GM21825 (cell line): ENCODE data around the gene LBHD1.
"Not testable (repeated sequence)": the region's sequence is repeated elsewhere in the genome, so short reads cannot be mapped to it uniquely, and the experiment has no call there.

ENCODE experiments used
- ATAC-seq: cut with Tn5 transposase; IDR thresholded peaks from one replicate; pipeline ENCODE4 v1.9.1; 2021; ENCODE audit warnings: mild to moderate bottlenecking, moderate library complexity; ENCODE audit not compliant: unreplicated experiment

Gene LBHD1

GRCh38 chr11:62665075-62665598, 6.9 kb downstream of the LBHD1 start, which contains the start of the genes C11orf98 and CSKMT:
Gene C11orf98, minus strand, starts transcription at chr11:62665210. Its CDS starts 41 bp downstream, at chr11:62665169.
Gene CSKMT, plus strand, starts transcription at chr11:62665312. Its CDS starts 568 bp downstream, at chr11:62665880.
- peak; percentile 78 for ATAC-seq

- ATAC-seq = peak; percentile 20
These were observed 7.5 kb downstream of the LBHD1 start for GRCh38 chr11:62664405-62665074.

- no peak for ATAC-seq
These were observed 15.2 kb downstream of the LBHD1 start for GRCh38 chr11:62656796-62657429.

GRCh38 chr11:62654297-62654696, 17.8 kb downstream of the LBHD1 start:
- ATAC-seq = no peak

GRCh38 chr11:62652161-62653006, 19.7 kb downstream of the LBHD1 start:
- ATAC-seq = no peak

GRCh38 chr11:62650283-62650682, 21.8 kb downstream of the LBHD1 start:
- not testable (repeated sequence) for ATAC-seq

- no peak for ATAC-seq
These were observed 22.6 kb downstream of the LBHD1 start for GRCh38 chr11:62649486-62649885.

- no peak for ATAC-seq
These were observed 23.1 kb downstream of the LBHD1 start for GRCh38 chr11:62648967-62649364.

- no peak for ATAC-seq
These were observed 23.7 kb downstream of the LBHD1 start for GRCh38 chr11:62648185-62648966.

GRCh38 chr11:62647609-62648005, 24.5 kb downstream of the LBHD1 start:
- no peak for ATAC-seq

- ATAC-seq = no peak
These were observed 25.1 kb downstream of the LBHD1 start for GRCh38 chr11:62646825-62647608.

- ATAC-seq = peak; percentile 87
These were observed 25.9 kb downstream of the LBHD1 start, which contains the start of gene GANAB for GRCh38 chr11:62645946-62646824. Gene GANAB, minus strand, starts transcription at chr11:62646613. Its CDS starts 14 bp downstream, at chr11:62646599.

- ATAC-seq = no peak
These were observed 26.5 kb downstream of the LBHD1 start for GRCh38 chr11:62645671-62645945.

GRCh38 chr11:62644220-62644619, 27.8 kb downstream of the LBHD1 start:
- ATAC-seq = no peak

- ATAC-seq = no peak
These were observed 39.6 kb downstream of the LBHD1 start for GRCh38 chr11:62632492-62632891.

GRCh38 chr11:62627713-62628112, 44.4 kb downstream of the LBHD1 start:
- ATAC-seq = no peak

GRCh38 chr11:62622476-62623089, 49.5 kb downstream of the LBHD1 start:
- ATAC-seq = no peak
